Activated naive CD8-positive, alpha-beta T cell treated with anti-CD3 and anti-CD28 coated beads for 36 hours (primary cell): Measurements from ENCODE around the gene SIGMAR1. TPM values are rescaled to one million over a fixed set of nuclear protein-coding genes. Genes with fewer than 3 reads are reported as not detected.

Experiments used
- DNase-seq: peaks from one replicate; pipeline ENCODE4 v3.0.0; 2021
- H3K27ac Mint-ChIP-seq: one replicate; pipeline ENCODE4 v1.8.0; 2022; ENCODE audit warnings: mild to moderate bottlenecking, moderate library complexity, mixed read lengths
- H3K27me3 Mint-ChIP-seq: one replicate; pipeline ENCODE4 v1.8.0; 2022; ENCODE audit warnings: mild to moderate bottlenecking, mixed read lengths
- H3K36me3 Mint-ChIP-seq: one replicate; pipeline ENCODE4 v1.8.0; 2021; ENCODE audit warnings: mild to moderate bottlenecking, mixed read lengths
- H3K4me1 Mint-ChIP-seq: one replicate; pipeline ENCODE4 v1.8.0; 2021; ENCODE audit warnings: mixed read lengths
- H3K4me3 Mint-ChIP-seq: one replicate; pipeline ENCODE4 v1.8.0; 2022; ENCODE audit warnings: mild to moderate bottlenecking, moderate library complexity, mixed read lengths
- H3K9me3 Mint-ChIP-seq: one replicate; pipeline ENCODE4 v1.8.0; 2022; ENCODE audit warnings: mixed read lengths
- total RNA-seq, 2 experiments: library from RNA; stranded (reverse); gene quantifications; one replicate each; pipeline ENCODE4 v1.2.3, GENCODE V29; 2021

Gene SIGMAR1
- total RNA-seq, 2 experiments from 2014 or later: 111 to 113 TPM

- Mint-ChIP-seq H3K36me3 (no peaks in the 10 kb centered on the region), H3K27ac (no peak overlapping the region), H3K9me3 (no peaks in the 10 kb centered on the region), H3K27me3 (peaks cover 70% of the 10 kb centered on the region), H3K4me1 (peaks cover 9% of the 10 kb centered on the region), H3K4me3 (no peak overlapping the region)
- no peak for DNase-seq
Observed at GRCh38 chr9:34587271-34587670, 50.3 kb downstream of the SIGMAR1 start.

GRCh38 chr9:34585946-34586669, 51.5 kb downstream of the SIGMAR1 start:
- H3K9me3 Mint-ChIP-seq: no peaks in the 10 kb centered on the region
- no peak for DNase-seq
- no peak overlapping the region for H3K27ac Mint-ChIP-seq
- peaks cover 9% of the 10 kb centered on the region for H3K4me1 Mint-ChIP-seq
- peaks cover 66% of the 10 kb centered on the region for H3K27me3 Mint-ChIP-seq
- H3K4me3 Mint-ChIP-seq: no peak overlapping the region
- no peaks in the 10 kb centered on the region for H3K36me3 Mint-ChIP-seq

- no peak for DNase-seq
- peaks cover 4% of the 10 kb centered on the region for H3K4me1 Mint-ChIP-seq
- no peak overlapping the region for H3K4me3 Mint-ChIP-seq
- H3K27ac Mint-ChIP-seq: no peak overlapping the region
- H3K36me3 Mint-ChIP-seq: no peaks in the 10 kb centered on the region
- H3K27me3 Mint-ChIP-seq: peaks cover 66% of the 10 kb centered on the region
- no peaks in the 10 kb centered on the region for H3K9me3 Mint-ChIP-seq
Observed at GRCh38 chr9:34584970-34585369, 52.6 kb downstream of the SIGMAR1 start.

Other genes with a start within 250 kb of the SIGMAR1 start
- gene FAM219A, start 179.2 kb downstream of the SIGMAR1 start, total RNA-seq: 1 to 10 TPM; 7.5 to 8.2 TPM
- not detected for gene DNAI1, start 179.0 kb downstream of the SIGMAR1 start, total RNA-seq
- gene ENHO, start 114.8 kb downstream of the SIGMAR1 start, total RNA-seq: under 1 TPM in 1 of 2 experiments, not detected in 1; 0.27 TPM
- not detected for gene CNTFR, start 48.1 kb downstream of the SIGMAR1 start, total RNA-seq
- 10 to 100 TPM; 31.6 to 34.6 TPM for gene RPP25L, start 25.7 kb downstream of the SIGMAR1 start, total RNA-seq
- 10 to 100 TPM; 62.9 to 63.0 TPM for gene DCTN3, start 17.3 kb downstream of the SIGMAR1 start, total RNA-seq
- gene ARID3C, start 8.7 kb downstream of the SIGMAR1 start, total RNA-seq: under 1 TPM in 1 of 2 experiments, not detected in 1; 0.31 TPM
- 10 to 100 TPM; 42.4 to 43.4 TPM for gene GALT, start 8.9 kb upstream of the SIGMAR1 start, total RNA-seq
- 10 to 100 TPM; 12.1 to 13.0 TPM for gene IL11RA, start 14.4 kb upstream of the SIGMAR1 start, total RNA-seq
- under 1 TPM in 1 of 2 experiments, not detected in 1; 0.82 TPM for gene CCL27, start 24.9 kb upstream of the SIGMAR1 start, total RNA-seq
- not detected for gene CCL19, start 53.5 kb upstream of the SIGMAR1 start, total RNA-seq
- gene CCL21, start 72.3 kb upstream of the SIGMAR1 start, total RNA-seq: not detected